ENCODE measurements around the gene GPR135.

The GPR135 gene, protein sequence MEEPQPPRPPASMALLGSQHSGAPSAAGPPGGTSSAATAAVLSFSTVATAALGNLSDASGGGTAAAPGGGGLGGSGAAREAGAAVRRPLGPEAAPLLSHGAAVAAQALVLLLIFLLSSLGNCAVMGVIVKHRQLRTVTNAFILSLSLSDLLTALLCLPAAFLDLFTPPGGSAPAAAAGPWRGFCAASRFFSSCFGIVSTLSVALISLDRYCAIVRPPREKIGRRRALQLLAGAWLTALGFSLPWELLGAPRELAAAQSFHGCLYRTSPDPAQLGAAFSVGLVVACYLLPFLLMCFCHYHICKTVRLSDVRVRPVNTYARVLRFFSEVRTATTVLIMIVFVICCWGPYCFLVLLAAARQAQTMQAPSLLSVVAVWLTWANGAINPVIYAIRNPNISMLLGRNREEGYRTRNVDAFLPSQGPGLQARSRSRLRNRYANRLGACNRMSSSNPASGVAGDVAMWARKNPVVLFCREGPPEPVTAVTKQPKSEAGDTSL

GRCh38 chr14:59465316-59466135, at the start of gene GPR135:
TSS of gene GPR135 (minus strand) at chr14:59465380. CDS start at chr14:59465226, 154 bp downstream.
- FAIRE-seq (no peak), DNase-seq (ENCODE audit: low spot score) (no peak)

DNA sequence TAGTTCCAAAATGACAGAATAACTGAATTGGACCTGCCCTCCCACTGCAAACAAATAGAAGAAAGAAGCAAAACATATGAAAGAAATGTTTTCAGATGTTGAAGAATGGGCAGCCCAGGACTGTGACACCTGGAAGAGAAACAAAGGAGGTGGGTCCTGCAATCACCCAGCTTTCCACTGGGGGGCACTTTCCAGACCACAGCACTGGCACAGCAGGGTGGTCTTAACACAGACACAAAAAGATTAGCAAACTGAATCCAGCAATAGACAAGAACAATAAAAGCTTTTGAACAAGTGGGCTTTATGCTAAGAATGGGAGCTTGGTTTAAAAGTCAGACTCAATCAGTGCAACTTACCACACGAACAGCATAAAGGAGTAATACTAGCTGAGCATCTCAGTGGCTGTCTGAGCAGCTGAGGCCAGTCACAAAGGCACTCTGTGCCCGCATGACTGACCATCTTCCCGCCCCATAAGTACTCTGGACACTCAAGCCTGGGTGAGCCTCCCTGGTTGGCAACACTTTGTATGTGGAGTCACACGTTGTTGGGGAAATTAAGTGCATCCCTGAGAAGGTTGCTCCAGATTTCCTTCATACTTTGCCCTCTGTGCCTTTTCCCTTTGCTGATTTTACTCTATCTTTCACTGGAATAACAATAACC, 46.9 kb upstream of the GPR135 start:
- DNase-seq (ENCODE audit: low spot score), result no peak

GRCh38 chr14:59510966-59511365, 45.8 kb upstream of the GPR135 start:
- FAIRE-seq (no peak), DNase-seq (ENCODE audit: low spot score) (no peak)

More for the DNA sequence above, 46.9 kb upstream of the GPR135 start:
- no peak for FAIRE-seq

DNA sequence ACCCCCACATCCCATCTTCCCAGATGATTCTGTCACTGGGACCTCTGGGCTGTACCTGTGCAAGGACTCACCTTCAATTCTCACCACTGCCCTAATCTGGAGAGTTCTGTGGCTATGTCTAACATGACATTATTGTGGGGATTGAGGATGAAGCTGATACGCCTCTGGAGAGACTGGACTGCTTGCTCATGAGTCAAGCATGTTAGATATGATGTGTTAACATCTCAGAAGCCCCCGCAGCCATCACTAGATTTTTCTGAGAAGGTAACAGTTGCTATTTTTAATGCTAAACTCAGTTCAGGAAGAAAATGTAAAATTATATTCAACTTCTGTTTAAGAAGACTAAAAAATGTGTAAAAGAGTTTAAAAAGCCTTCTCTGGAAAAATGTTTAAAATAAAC, 44.8 kb upstream of the GPR135 start:
- FAIRE-seq (no peak), DNase-seq (ENCODE audit: low spot score) (no peak)

DNA sequence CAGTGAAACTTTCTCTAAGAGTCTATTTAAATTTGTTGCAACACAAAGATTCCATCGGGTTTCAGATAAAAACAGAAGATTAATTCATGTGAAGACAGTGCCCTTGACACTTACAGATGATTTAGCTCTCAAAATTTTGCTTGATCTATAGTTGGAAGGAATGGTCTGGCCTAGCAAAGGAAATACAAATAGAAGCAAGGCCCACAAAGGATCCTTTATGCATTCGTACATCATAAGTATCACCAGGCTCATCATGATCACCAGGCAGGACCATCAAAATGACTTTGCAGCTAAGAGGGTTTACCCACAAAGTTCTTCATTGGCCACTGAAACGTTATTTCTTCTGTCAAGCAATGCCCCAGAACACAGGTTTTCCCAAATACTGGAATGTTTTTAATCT, 43.9 kb upstream of the GPR135 start:
- DNase-seq (ENCODE audit: low spot score) (no peak), FAIRE-seq (no peak)

- DNase-seq (ENCODE audit: low spot score), result no peak
- FAIRE-seq, result no peak
These were observed 42.5 kb upstream of the GPR135 start for GRCh38 chr14:59507752-59508103.

DNA sequence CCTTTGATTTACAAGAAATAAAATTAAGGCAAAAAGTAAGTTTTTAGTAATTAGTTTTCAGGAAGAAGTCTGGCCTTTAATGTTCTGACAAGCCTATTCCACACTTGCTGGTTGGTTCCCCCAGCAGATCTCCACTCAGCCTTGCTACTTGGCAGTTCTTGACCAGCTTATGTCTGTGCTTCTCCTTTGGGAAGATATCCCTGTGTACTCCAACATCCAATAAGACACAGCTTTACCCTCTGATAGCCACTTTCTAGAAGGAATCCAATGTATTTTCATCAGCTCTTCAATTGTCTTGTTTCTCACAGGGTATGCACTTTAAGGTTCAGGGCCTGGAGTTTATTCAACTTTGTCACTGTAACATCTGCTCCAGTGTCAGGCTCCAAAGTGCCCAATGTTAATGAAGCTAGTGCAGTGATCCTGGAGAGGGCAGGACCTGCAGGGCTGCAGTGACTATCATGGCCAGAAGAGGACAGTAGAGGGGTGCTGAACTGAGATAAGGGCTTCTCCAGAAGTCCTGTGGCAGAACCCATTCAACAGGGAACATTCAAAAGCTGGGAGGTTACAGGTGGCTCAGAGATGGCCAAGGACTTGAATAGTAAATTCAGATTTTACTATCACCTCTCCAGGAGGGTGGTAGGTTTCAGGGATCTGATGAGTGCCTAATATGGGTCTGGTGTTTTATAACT, 42.0 kb upstream of the GPR135 start:
- FAIRE-seq (no peak), DNase-seq (ENCODE audit: low spot score) (no peak)

DNA sequence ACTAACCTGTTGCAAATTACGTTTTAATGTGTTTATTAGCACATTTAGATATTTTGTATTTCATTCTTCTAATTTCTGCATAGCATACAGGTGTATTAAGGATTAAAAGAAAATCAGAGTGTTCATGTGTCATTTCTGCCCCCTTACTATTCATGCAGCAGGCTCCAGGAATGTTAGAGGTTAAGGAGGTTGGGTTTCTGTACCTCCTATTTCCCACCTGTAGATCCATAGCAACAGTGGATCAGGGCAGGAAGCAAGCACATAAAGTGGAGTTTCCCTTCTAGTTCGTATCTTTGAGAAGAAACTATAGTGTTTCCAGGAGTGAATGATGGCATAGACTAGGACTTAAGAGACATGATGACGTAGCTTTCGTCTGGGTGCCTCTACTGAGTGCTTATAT, 38.1 kb upstream of the GPR135 start:
- FAIRE-seq, result no peak
- DNase-seq (ENCODE audit: low spot score), result no peak

- FAIRE-seq (no peak), DNase-seq (ENCODE audit: low spot score) (no peak)
These were observed 35.6 kb upstream of the GPR135 start for GRCh38 chr14:59500732-59501131.

DNA sequence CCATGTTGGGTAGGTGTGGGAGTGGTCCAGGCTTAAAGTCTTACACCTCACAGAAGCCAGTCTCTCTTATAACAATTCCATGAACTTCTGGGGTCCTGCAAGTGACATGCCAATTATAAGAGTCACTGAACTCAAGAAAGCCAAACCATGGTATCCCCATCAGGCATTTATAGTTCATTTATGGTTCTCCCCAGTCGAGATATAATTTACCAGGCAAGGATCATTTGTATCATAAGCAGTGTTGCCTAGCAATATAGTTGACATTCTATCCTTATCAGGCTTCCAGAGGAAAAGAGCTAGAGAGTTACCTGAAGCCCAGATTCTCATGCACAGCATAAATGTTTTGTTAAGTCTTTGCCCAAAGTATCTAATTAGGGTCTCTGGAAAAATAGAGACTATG, 27.2 kb upstream of the GPR135 start:
- FAIRE-seq (no peak), DNase-seq (ENCODE audit: low spot score) (no peak)

DNA sequence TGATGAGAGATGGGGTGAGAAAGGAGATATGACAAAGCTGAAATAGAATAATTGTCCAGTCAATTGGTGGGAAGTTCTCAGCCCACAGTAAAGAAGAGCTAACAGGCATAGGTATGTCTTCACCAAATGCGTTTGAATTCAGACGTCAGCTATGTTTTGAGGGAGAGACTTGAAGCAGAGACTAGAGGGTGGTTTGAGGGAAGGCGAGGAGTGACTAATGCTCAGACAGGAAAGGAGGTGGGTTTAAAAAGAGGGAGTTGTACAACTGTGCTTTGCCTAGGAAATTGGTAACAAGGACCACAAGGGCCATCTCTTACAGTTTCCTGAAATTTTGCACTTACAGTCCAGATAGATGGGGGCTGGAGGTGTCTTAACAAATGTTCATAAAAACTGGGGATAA, 25.6 kb upstream of the GPR135 start:
- FAIRE-seq (no peak), DNase-seq (ENCODE audit: low spot score) (no peak)

- DNase-seq (ENCODE audit: low spot score) (no peak), FAIRE-seq (no peak)
These were observed 19.5 kb upstream of the GPR135 start for GRCh38 chr14:59484639-59485175.

DNA sequence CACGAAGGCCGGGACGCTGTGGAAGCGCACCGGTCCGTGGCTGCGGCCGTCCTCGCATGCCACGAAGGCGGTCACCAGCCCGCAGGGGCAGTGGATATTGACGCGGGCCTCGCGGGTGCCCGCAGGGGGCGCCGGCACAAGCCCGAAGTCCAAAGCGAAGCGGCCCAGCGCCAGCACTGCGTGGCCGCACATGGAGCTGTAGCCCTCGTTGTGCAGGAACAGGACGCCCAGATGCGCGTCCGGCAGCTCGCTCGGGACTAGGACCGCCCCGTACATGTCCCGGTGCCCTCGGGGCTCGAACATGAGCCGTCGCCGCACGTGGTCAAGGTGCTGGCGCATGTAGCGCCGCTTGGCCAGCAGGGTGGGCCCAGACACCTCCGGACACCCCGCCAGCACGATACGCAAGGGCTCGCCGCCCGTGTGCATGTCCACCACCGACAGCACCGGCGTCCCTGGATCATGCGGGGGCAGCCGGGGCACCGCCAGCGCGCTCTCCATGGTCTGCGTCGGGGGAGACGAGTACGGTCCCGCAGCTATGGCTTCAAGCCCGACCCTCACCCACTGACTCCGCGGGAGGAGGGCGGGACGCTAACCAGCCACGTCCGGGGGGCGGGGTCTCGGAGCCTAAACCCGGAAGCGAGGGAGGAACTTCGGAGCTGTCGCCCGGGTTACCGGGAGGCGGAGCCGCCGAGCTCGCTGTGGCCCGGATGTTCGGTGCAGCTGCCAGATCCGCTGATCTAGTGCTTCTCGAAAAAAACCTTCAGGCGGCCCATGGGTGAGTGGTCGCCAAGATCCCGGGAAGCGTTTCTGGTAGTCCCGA, 18.8 kb upstream of the GPR135 start, which contains the start of the genes JKAMP and L3HYPDH:
Gene JKAMP, plus strand, starts transcription at position 699 of the 820 bp plus-strand sequence. Its CDS starts 73 bp downstream, at position 772.
Gene L3HYPDH, minus strand, starts transcription at position 590 of the 820 bp plus-strand sequence. Its CDS starts 92 bp downstream, at position 498.
- FAIRE-seq (no peak), DNase-seq (ENCODE audit: low spot score) (peak; percentile 73)

DNA sequence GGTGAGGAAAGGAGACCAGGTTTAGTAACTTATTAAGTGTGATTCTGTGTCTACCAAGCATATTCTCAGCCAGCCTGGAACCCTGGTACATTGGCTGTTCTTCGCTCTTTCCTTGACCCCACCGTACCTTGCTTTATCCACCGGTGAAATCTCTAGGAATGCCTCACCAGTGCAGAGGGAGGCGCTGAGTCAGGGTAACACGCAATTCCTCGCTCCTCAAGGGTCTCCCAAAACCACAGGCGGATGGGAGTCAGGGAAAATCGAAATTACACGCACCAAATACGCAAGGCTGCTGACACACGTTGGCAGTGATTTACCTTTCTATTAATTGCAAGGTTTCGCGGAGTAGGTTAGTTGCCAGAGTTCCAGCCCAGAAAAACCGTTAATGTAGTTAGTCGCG, 18.2 kb upstream of the GPR135 start:
- peak; percentile 70 for DNase-seq (ENCODE audit: low spot score)
- no peak for FAIRE-seq

GRCh38 chr14:59482541-59483331, 17.6 kb upstream of the GPR135 start:
- FAIRE-seq, result peak; percentile 80
- peak; percentile 85 for DNase-seq (ENCODE audit: low spot score)

- FAIRE-seq (no peak), DNase-seq (ENCODE audit: low spot score) (peak; percentile 52)
These were observed 16.8 kb upstream of the GPR135 start for GRCh38 chr14:59481871-59482540.

- FAIRE-seq (no peak), DNase-seq (ENCODE audit: low spot score) (no peak)
These were observed 16.2 kb upstream of the GPR135 start for GRCh38 chr14:59481407-59481806.

GRCh38 chr14:59480166-59480565, 15.0 kb upstream of the GPR135 start:
- DNase-seq (ENCODE audit: low spot score) (no peak), FAIRE-seq (no peak)

- FAIRE-seq, result no peak
- DNase-seq (ENCODE audit: low spot score), result no peak
These were observed 13.4 kb upstream of the GPR135 start for GRCh38 chr14:59478540-59478939.
